Ovary (tissue), 9 donors: Measurements from ENCODE around the gene TASP1. TPM values are rescaled to one million over a fixed set of nuclear protein-coding genes. Genes with fewer than 3 reads are reported as not detected.

Source experiments
- DNase-seq, 5 donors: peaks; one replicate each; pipeline ENCODE4 v3.0.0-alpha.2; 2019 to 2020
- H3K27ac ChIP-seq, 2 donors: fragments of 200-600 bp; one replicate each; pipeline versions ENCODE4 v1.5.1 to v1.8.0; 2019 to 2022
- H3K27me3 ChIP-seq: fragments of 200-600 bp; one replicate; pipeline ENCODE4 v1.8.0; 2022
- H3K36me3 ChIP-seq: fragments of 200-600 bp; sonication (generic); one replicate; pipeline ENCODE4 v1.5.1; 2019
- H3K4me1 ChIP-seq: one replicate; pipeline ENCODE4 v1.8.1; 2013; ENCODE audit warnings: mild to moderate bottlenecking, moderate library complexity; ENCODE audit not compliant: insufficient read depth
- H3K4me3 ChIP-seq: fragments of 200-600 bp; sonication (generic); one replicate; pipeline ENCODE4 v1.5.1; 2017
- H3K9me3 ChIP-seq, 2 donors: fragments of 200-600 bp in 1 of 2; sonication (generic) in 1 of 2; one replicate each; pipeline versions ENCODE4 v1.5.1 to v1.8.1; 2013 to 2019; ENCODE audit warnings: mild to moderate bottlenecking in 1 of 2, moderate library complexity in 1 of 2
- CTCF ChIP-seq, 3 donors: fragments of 450-650 bp in 2 of 3; fragments of 200-600 bp in 1 of 3; IDR thresholded peaks; one replicate each; pipeline versions ENCODE4 v1.5.1 to v1.8.0; 2016 to 2022; ENCODE audit warnings: antibody characterized with exemption in 3 of 3, mild to moderate bottlenecking in 1 of 3
- EP300 ChIP-seq: sonication (generic); formaldehyde crosslinking; IDR thresholded peaks from one replicate; pipeline ENCODE4 v1.6.1; 2017; ENCODE audit warnings: antibody characterized with exemption
- POLR2A ChIP-seq: fragments of 450-650 bp; IDR thresholded peaks from one replicate; pipeline ENCODE4 v1.6.1; 2017; ENCODE audit warnings: antibody characterized with exemption, mild to moderate bottlenecking, moderate library complexity
- WGBS, 3 donors: extraction: QIAGEN DNeasy Blood & Tissue Kit in 1 of 3; methylation state at CpG; one replicate each; pipeline versions ENCODE4 v1.1.5 to v1.1.7; 2013 to 2017; 5-methylcytosine and 5-hydroxymethylcytosine counted together
- intact Hi-C, 4 donors: fragments of 100-400 bp; cut with DNase I; formaldehyde crosslinking; loops; one replicate each; pipeline versions ENCODE4 v1.11.0 to v1.15.1; 2022 to 2023
- polyA plus RNA-seq, 2 donors: library from polyadenylated mRNA; stranded (reverse); fragments of 200-250 nt in 1 of 2; fragments of 350-450 nt in 1 of 2; fragmentation: Illumina TruSeq in 1 of 2; extraction: RNeasy Lipid Tissue Mini Kit (QIAGEN cat#74804) in 1 of 2; gene quantifications; one replicate each; pipeline ENCODE4 v1.2.3, GENCODE V29; 2013 to 2014
- total RNA-seq, 7 donors: library from RNA; depleted of rRNA in 2 of 7; stranded (reverse); fragments of >200 nt in 2 of 7; fragmentation: NEBNext Ultra II Directional in 3 of 7; extraction: Animal tissue kit (Norgen Biotek cat#: 25700) in 3 of 7; gene quantifications; one replicate each; pipeline versions ENCODE4 v1.1.0 to v1.2.4, GENCODE V29; 2016 to 2023
- donor health status: DM: no; HTN: no; CAD: no; lungs with moderate emphysema.
- donor health status: DM: no; HTN: no; CAD: no.
- donor health status: Bipolar disorder and iron deficiency.
- donor health status: DM: yes; HTN: yes; CAD: no.
- donor health status: DM: no; HTN: no; CAD: no.
- donor health status: DM: yes; HTN: yes; CAD: no.

TASP1 gene
- total and polyA plus RNA-seq, 9 donors, result 6.4 to 16.5 (median 13.2) TPM

- DNase-seq, result no peak
- WGBS, 3 donors, result 90 to 94% (median 91%) methylated on average over 2 of the region's 2 CpGs
- no peak for TF ChIP-seq EP300
- TF ChIP-seq POLR2A, result no peak
- no peak for TF ChIP-seq CTCF (IDR thresholded peaks at IDR 0.05)
- no peaks in the 10 kb centered on the region for H3K36me3 ChIP-seq
- no peak overlapping the region for H3K4me3 ChIP-seq
- no peaks in the 10 kb centered on the region for H3K4me1 ChIP-seq
- no peaks in the 10 kb centered on the region for H3K9me3 ChIP-seq
- intact Hi-C loops, result no loop called here
- H3K27ac ChIP-seq, result no peak overlapping the region
- no peaks in the 10 kb centered on the region for H3K27me3 ChIP-seq
These were observed 218.1 kb downstream of the TASP1 start for GRCh38 chr20:13420625-13421024.

GRCh38 chr20:13419477-13419876, 219.3 kb downstream of the TASP1 start:
- intact Hi-C loops, result no loop called here
- no peak overlapping the region for H3K4me3 ChIP-seq
- TF ChIP-seq POLR2A (no peak), CTCF (IDR thresholded peaks at IDR 0.05) (no peak), EP300 (no peak)

GRCh38 chr20:13418263-13419229, 220.2 kb downstream of the TASP1 start:
- no peaks in the 10 kb centered on the region for H3K9me3 ChIP-seq
- TF ChIP-seq CTCF (IDR thresholded peaks at IDR 0.05) (no peak), EP300 (no peak), POLR2A (no peak)
- no peak for DNase-seq
- no peak overlapping the region for H3K4me3 ChIP-seq
- H3K4me1 ChIP-seq, result no peaks in the 10 kb centered on the region
- no peak overlapping the region for H3K27ac ChIP-seq
- H3K36me3 ChIP-seq, result no peaks in the 10 kb centered on the region
- H3K27me3 ChIP-seq, result no peaks in the 10 kb centered on the region
- intact Hi-C loops, result no loop called here

More at GRCh38 chr20:13419477-13419876, 219.3 kb downstream of the TASP1 start:
- Histone ChIP-seq H3K27ac (no peak overlapping the region), H3K27me3 (no peaks in the 10 kb centered on the region), H3K9me3 (no peaks in the 10 kb centered on the region), H3K4me1 (no peaks in the 10 kb centered on the region), H3K36me3 (no peaks in the 10 kb centered on the region)
- 93 to 97% (median 95%) methylated on average over 3 of the region's 3 CpGs for WGBS, 3 donors
- no peak for DNase-seq

GRCh38 chr20:13416531-13416930, 222.2 kb downstream of the TASP1 start:
- intact Hi-C loops, result no loop called here
- DNase-seq, result no peak
- no peak overlapping the region for H3K4me3 ChIP-seq

More at GRCh38 chr20:13416531-13416930, 222.2 kb downstream of the TASP1 start:
- Histone ChIP-seq H3K9me3 (no peaks in the 10 kb centered on the region), H3K4me1 (no peaks in the 10 kb centered on the region), H3K27ac (no peak overlapping the region), H3K36me3 (no peaks in the 10 kb centered on the region), H3K27me3 (no peaks in the 10 kb centered on the region)
- 64 to 89% (median 73%) methylated on average over 3 of the region's 3 CpGs for WGBS, 3 donors
- TF ChIP-seq CTCF (IDR thresholded peaks at IDR 0.05) (no peak), EP300 (no peak), POLR2A (no peak)
